GM12878 (cell line): ENCODE measurements around the gene POLN. TPM values are rescaled to one million over a fixed set of nuclear protein-coding genes. Genes with fewer than 3 reads are reported as not detected.
A peak's percentile ranks its signal among the peaks of the same experiment; 100 is the strongest.

Source experiments
- ATAC-seq: fragments of 200-7000 bp; cut with Tn5 transposase; 3 replicates; pipeline ENCODE4 v1.9.1; 2020; ENCODE audit warnings: mild to moderate bottlenecking, moderate library complexity
- BruUV-seq: library from RNA; stranded (reverse); fragments of 400-500 nt; replicated peaks from 2 replicates; lab custom pipeline; 2021; lab: Mats Ljungman, UMichigan
- CTCF ChIA-PET: fragments of 300-600 bp; sonication (Branson Sonifier 250); formaldehyde crosslinking; extraction: SDS; loops from one replicate; lab custom pipeline; 2021; ENCODE audit warnings: inconsistent platforms; lab: Yijun Ruan, JAX
- POLR2A ChIA-PET: fragments of 350-600 bp; formaldehyde crosslinking; extraction: SDS; loops from one replicate; lab custom pipeline; 2021; ENCODE audit warnings: inconsistent platforms; lab: Charles Lee
- RAD21 ChIA-PET: fragments of 300-600 bp; sonication (Branson Sonifier 250); formaldehyde crosslinking; loops from one replicate; lab custom pipeline; 2023; ENCODE audit warnings: antibody characterized with exemption; ENCODE audit not compliant: unreplicated experiment; lab: Charles Lee
- SMC1A ChIA-PET: fragments of 300-600 bp; sonication (Branson Sonifier 250); formaldehyde crosslinking; loops from one replicate; lab custom pipeline; 2023; ENCODE audit not compliant: unreplicated experiment, uncharacterized antibody; lab: Charles Lee
- DNase-seq: peaks from one replicate; pipeline ENCODE4 v3.0.0-alpha.2; 2011; ENCODE audit warnings: low read depth, low spot score
- FAIRE-seq: peaks from 3 replicates; lab custom pipeline; 2011; peaks lifted over from hg19 to GRCh38; lab: Jason Lieb, UNC
- H2AFZ ChIP-seq: 2 replicates; pipeline ENCODE4 v1.6.0; 2011; ENCODE audit warnings: low read depth, low read length, control low read depth; ENCODE audit not compliant: control insufficient read depth
- H3K27ac ChIP-seq: 2 replicates; pipeline ENCODE4 v1.5.1; 2011; ENCODE audit warnings: control low read depth; ENCODE audit not compliant: control insufficient read depth, insufficient read depth
- H3K27me3 ChIP-seq, 2 experiments: replicated peaks in 1 of 2; 2 replicates each; pipeline versions ENCODE4 v1.6.0 to v1.6.1; 2011; ENCODE audit warnings: low read length in 1 of 2; ENCODE audit not compliant: control insufficient read depth in 2 of 2, insufficient read depth in 2 of 2
- H3K36me3 ChIP-seq, 2 experiments: 2 replicates each; pipeline ENCODE4 v1.5.1; 2011; ENCODE audit warnings: low read length in 1 of 2; ENCODE audit not compliant: control insufficient read depth in 2 of 2, insufficient read depth in 2 of 2
- H3K4me1 ChIP-seq: 2 replicates; pipeline ENCODE4 v1.6.1; 2011; ENCODE audit warnings: mild to moderate bottlenecking, low read length, moderate library complexity, mixed read lengths; ENCODE audit not compliant: control insufficient read depth, insufficient read depth
- H3K4me2 ChIP-seq: 2 replicates; pipeline ENCODE4 v1.6.0; 2011; ENCODE audit warnings: control low read depth; ENCODE audit not compliant: control insufficient read depth, insufficient read depth
- H3K4me3 ChIP-seq: fragments of 200-600 bp; sonication (generic); 2 replicates; pipeline ENCODE4 v1.5.1; 2016
- H3K79me2 ChIP-seq: 2 replicates; pipeline ENCODE4 v1.6.0; 2011; ENCODE audit warnings: low read length; ENCODE audit not compliant: control insufficient read depth, insufficient read depth
- H3K9ac ChIP-seq: 2 replicates; pipeline ENCODE4 v1.8.0; 2011; ENCODE audit warnings: low read length, control low read depth, mixed read lengths; ENCODE audit not compliant: control insufficient read depth, insufficient read depth
- H3K9me3 ChIP-seq: replicated peaks from 3 replicates; pipeline ENCODE4 v1.5.1; 2011; ENCODE audit warnings: mild to moderate bottlenecking, low read length; ENCODE audit not compliant: control insufficient read depth, insufficient read depth
- H4K20me1 ChIP-seq: 2 replicates; pipeline ENCODE4 v1.6.0; 2011; ENCODE audit not compliant: control insufficient read depth, insufficient read depth
- CHD4 ChIP-seq: fragments of 200-600 bp; sonication (generic); IDR thresholded peaks from 2 replicates; pipeline ENCODE4 v1.6.1; 2016; ENCODE audit warnings: mild to moderate bottlenecking
- FOXM1 ChIP-seq: IDR thresholded peaks from 2 replicates; pipeline ENCODE4 v1.6.1; 2012; ENCODE audit warnings: low read depth, mild to moderate bottlenecking, inconsistent platforms, low read length, moderate library complexity
- HCFC1 ChIP-seq: fragments of 150-350 bp; IDR thresholded peaks from 2 replicates; pipeline ENCODE4 v1.6.1; 2014; ENCODE audit warnings: low read length
- IKZF1 ChIP-seq: fragments of 450-650 bp; conservative IDR thresholded peaks from 2 replicates; pipeline ENCODE4 v1.6.1; 2017; ENCODE audit warnings: antibody characterized with exemption, mild to moderate bottlenecking
- IKZF2 ChIP-seq, 2 experiments: fragments of 450-650 bp; IDR thresholded peaks; 2 replicates each; pipeline ENCODE4 v1.6.1; 2017; ENCODE audit warnings: mild to moderate bottlenecking in 2 of 2, moderate library complexity in 2 of 2
- MEF2B ChIP-seq: fragments of 450-650 bp; IDR thresholded peaks from 2 replicates; pipeline ENCODE4 v1.6.1; 2018; ENCODE audit warnings: mild to moderate bottlenecking, moderate library complexity; ENCODE audit not compliant: partially characterized antibody, poor library complexity, severe bottlenecking
- NBN ChIP-seq: fragments of 450-650 bp; IDR thresholded peaks from 2 replicates; pipeline ENCODE4 v1.6.1; 2016
- NR2F1 ChIP-seq: fragments of 450-650 bp; conservative IDR thresholded peaks from 2 replicates; pipeline ENCODE4 v1.6.1; 2017; ENCODE audit warnings: mild to moderate bottlenecking
- RAD51 ChIP-seq: fragments of 450-650 bp; IDR thresholded peaks from 2 replicates; pipeline ENCODE4 v1.6.1; 2016; ENCODE audit warnings: moderate library complexity, mild to moderate bottlenecking, inconsistent platforms
- SPI1 ChIP-seq: IDR thresholded peaks from 2 replicates; pipeline ENCODE4 v1.6.1; 2011; ENCODE audit warnings: low read depth, mild to moderate bottlenecking, low read length, moderate library complexity, borderline replicate concordance; ENCODE audit not compliant: insufficient read depth
- SRF ChIP-seq, 2 experiments: IDR thresholded peaks; 2 replicates each; pipeline ENCODE4 v1.6.1; 2011; ENCODE audit warnings: low read depth in 2 of 2, low read length in 2 of 2, mild to moderate bottlenecking in 1 of 2, moderate library complexity in 1 of 2
- TCF7 ChIP-seq: IDR thresholded peaks from 2 replicates; pipeline ENCODE4 v1.6.1; 2014; ENCODE audit warnings: antibody characterized with exemption, borderline replicate concordance
- ZNF274 ChIP-seq: IDR thresholded peaks from one replicate; pipeline ENCODE4 v1.8.0; 2011; ENCODE audit not compliant: insufficient read length, insufficient read depth
- WGBS: methylation state at CpG from one replicate; pipeline ENCODE4 v1.1.6; 2016; ENCODE audit warnings: low lambda C conversion rate; ENCODE audit not compliant: insufficient replicate concordance, insufficient coverage; ENCODE audit errors: missing lambda C conversion rate; 5-methylcytosine and 5-hydroxymethylcytosine counted together
- in situ Hi-C: fragments of 300-500 bp; cut with MboI; formaldehyde crosslinking; loops from 9 replicates; pipeline ENCODE4 v1.14.3; 2018; ENCODE audit warnings: mixed read lengths
- intact Hi-C: fragments of 100-400 bp; cut with micrococcal nuclease; formaldehyde crosslinking; loops from one replicate; pipeline ENCODE4 v1.14.2; 2022; ENCODE audit not compliant: unreplicated experiment
- polyA plus RNA-seq, 11 experiments: library from polyadenylated mRNA; depleted of rRNA in 4 of 11; unstranded in 6 of 11; stranded (reverse) in 5 of 11; fragments of >200 nt; fragmentation: Nextera tagmentation in 4 of 11; fragmentation: Illumina TruSeq in 1 of 11; extraction: Ambion mirVana in 4 of 11; extraction: Trizol in 1 of 11; gene quantifications; 1 replicate in 1 of 11; 2 replicates in 10 of 11; pipeline versions ENCODE4 v1.2.1 to v1.2.3, GENCODE V29; 2011 to 2016; ENCODE audit warnings: inconsistent platforms in 2 of 11, missing spikeins in 2 of 11, low read depth in 1 of 11
- total RNA-seq, 4 experiments: library from RNA; depleted of rRNA in 3 of 4; stranded (reverse); fragments of >200 nt in 3 of 4; fragmentation: Illumina TruSeq in 1 of 4; extraction: Trizol in 1 of 4; gene quantifications; 2 replicates each; pipeline versions ENCODE4 v1.2.1 to v1.2.3, GENCODE V29; 2013 to 2021
- TF ChIP-seq, protein P1 (sequence below): fragments of 450-650 bp; IDR thresholded peaks from 2 replicates; pipeline ENCODE4 v1.6.1; 2017; ENCODE audit warnings: mild to moderate bottlenecking, low read depth, inconsistent platforms; ENCODE audit not compliant: poor library complexity, severe bottlenecking
- TF ChIP-seq, protein P2 (sequence below): IDR thresholded peaks from 2 replicates; pipeline ENCODE4 v1.6.1; 2011; ENCODE audit warnings: low read depth, mild to moderate bottlenecking, low read length, moderate library complexity, borderline replicate concordance; ENCODE audit errors: extremely low read depth
- TF ChIP-seq, protein P3 (sequence below): IDR thresholded peaks from 2 replicates; pipeline ENCODE4 v1.6.1; 2011; ENCODE audit warnings: borderline replicate concordance, low read depth, mild to moderate bottlenecking, moderate library complexity, low read length; ENCODE audit not compliant: insufficient read depth, poor library complexity, severe bottlenecking
- TF ChIP-seq, protein P4 (sequence below): IDR thresholded peaks from 2 replicates; pipeline ENCODE4 v1.6.1; 2012; ENCODE audit warnings: low read length, inconsistent platforms

Gene POLN
- total and polyA plus RNA-seq, 10 of the 15 experiments (the other 5 are each of a cell fraction or from before 2014, with no cell fraction given) = 0.09 to 2.0 (median 0.95) TPM; not detected in 1

DNA sequence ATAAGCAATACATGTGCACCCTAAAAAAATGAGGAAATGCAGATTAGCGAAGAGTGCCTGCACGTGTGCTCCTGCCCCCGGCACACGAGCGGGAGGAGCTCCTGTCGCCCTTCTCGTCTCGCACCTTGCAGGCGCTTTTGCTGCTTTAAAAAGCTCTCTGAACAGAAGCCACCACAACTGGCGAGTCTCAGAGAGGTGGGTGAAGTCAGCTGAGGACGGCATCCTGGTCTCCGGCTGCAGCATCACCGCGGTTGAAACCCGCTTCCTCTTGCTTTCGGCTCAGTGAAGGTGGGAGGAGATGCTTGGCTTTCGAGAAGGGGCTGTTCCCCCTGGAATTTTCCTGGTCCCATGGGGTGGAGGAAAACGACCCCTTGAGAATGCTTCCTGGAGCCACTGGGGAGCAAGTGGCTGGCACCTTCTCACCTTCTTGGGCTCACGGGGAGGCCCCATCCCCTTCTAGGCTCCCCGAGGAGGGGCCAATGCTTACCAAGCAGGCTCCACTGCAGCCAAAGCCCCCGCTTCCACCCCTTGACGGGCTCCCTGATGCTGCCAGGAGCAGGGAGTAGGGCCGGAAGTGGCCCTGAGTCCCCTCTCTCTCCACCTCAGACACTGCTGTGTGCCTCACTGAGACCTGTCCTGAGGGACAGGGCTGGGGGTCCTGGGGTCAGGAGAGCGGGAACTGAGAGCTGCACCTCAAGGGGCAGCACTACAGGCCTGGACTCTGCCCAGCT lies 49.2 kb upstream of the POLN start:
- no peaks in the 10 kb centered on the region for H3K79me2 ChIP-seq
- intact Hi-C loops (no loop called here), in situ Hi-C loops (no loop called here)
- H4K20me1 ChIP-seq = no peaks in the 10 kb centered on the region
- BruUV-seq = no TSS peak
- ChIA-PET RAD21 (interaction anchor here (1.0 to 1.4 kb wide), 2 partner anchors 9 to 64 kb away, joined by 3 to 4 read pairs; no protein-coding TSS in a partner anchor), CTCF (interaction anchor here (1.0 to 1.4 kb wide), 2 partner anchors 102 to 121 kb away, joined by 4 read pairs; no protein-coding TSS in a partner anchor), POLR2A (no interaction called here), SMC1A (interaction anchor here (1.0 kb wide), 1 partner anchor 121 kb away, joined by 4 read pairs; no protein-coding TSS in a partner anchor)
- H3K4me1 ChIP-seq = peaks cover 8% of the 10 kb centered on the region; the same call in 1 of the 2 replicates
- DNase-seq (no peak), FAIRE-seq (no peak), ATAC-seq (peak; percentile 80)
- no peaks in the 10 kb centered on the region for H3K36me3 ChIP-seq
- WGBS = 3% methylated on average over 24 of the region's 24 CpGs
- no peak overlapping the region for H3K4me2 ChIP-seq
- H2AFZ ChIP-seq = no peak overlapping the region
- no peak overlapping the region for H3K27ac ChIP-seq
- H3K27me3 ChIP-seq = peaks cover 0 to 1% of the 10 kb centered on the region in 2 experiments; a peak in 2 of 4 replicates
- H3K4me3 ChIP-seq = no peak overlapping the region
- no peak overlapping the region for H3K9ac ChIP-seq
- H3K9me3 ChIP-seq = no peaks in the 10 kb centered on the region
- TF ChIP-seq SRF (IDR thresholded peaks at IDR 0.05; ENCODE audit: low read depth in 2 of 2, low read length in 2 of 2) (no peak), HCFC1 (no peak), RAD51 (no peak), MEF2B (peak; percentile 70), NBN (no peak), IKZF1 (peak; percentile 63), CHD4 (no peak), FOXM1 (no peak), NR2F1 (0 out of 2 replicates have a peak, but pooled peaks have one; percentile 30), TCF7 (no peak), SPI1 (peak; percentile 48; the same call in 1 of the 2 replicates), IKZF2 (IDR thresholded peaks at IDR 0.05) (peak; percentile 49 to 63; a peak in 2 of 4 replicates), ZNF274 (no peak)
- TF ChIP-seq, protein P1, sequence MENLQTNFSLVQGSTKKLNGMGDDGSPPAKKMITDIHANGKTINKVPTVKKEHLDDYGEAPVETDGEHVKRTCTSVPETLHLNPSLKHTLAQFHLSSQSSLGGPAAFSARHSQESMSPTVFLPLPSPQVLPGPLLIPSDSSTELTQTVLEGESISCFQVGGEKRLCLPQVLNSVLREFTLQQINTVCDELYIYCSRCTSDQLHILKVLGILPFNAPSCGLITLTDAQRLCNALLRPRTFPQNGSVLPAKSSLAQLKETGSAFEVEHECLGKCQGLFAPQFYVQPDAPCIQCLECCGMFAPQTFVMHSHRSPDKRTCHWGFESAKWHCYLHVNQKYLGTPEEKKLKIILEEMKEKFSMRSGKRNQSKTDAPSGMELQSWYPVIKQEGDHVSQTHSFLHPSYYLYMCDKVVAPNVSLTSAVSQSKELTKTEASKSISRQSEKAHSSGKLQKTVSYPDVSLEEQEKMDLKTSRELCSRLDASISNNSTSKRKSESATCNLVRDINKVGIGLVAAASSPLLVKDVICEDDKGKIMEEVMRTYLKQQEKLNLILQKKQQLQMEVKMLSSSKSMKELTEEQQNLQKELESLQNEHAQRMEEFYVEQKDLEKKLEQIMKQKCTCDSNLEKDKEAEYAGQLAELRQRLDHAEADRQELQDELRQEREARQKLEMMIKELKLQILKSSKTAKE = peak; percentile 35
- TF ChIP-seq, protein P2, sequence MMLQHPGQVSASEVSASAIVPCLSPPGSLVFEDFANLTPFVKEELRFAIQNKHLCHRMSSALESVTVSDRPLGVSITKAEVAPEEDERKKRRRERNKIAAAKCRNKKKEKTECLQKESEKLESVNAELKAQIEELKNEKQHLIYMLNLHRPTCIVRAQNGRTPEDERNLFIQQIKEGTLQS = no peak
- TF ChIP-seq, protein P3, sequence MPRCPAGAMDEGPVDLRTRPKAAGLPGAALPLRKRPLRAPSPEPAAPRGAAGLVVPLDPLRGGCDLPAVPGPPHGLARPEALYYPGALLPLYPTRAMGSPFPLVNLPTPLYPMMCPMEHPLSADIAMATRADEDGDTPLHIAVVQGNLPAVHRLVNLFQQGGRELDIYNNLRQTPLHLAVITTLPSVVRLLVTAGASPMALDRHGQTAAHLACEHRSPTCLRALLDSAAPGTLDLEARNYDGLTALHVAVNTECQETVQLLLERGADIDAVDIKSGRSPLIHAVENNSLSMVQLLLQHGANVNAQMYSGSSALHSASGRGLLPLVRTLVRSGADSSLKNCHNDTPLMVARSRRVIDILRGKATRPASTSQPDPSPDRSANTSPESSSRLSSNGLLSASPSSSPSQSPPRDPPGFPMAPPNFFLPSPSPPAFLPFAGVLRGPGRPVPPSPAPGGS = no peak
- TF ChIP-seq, protein P4, sequence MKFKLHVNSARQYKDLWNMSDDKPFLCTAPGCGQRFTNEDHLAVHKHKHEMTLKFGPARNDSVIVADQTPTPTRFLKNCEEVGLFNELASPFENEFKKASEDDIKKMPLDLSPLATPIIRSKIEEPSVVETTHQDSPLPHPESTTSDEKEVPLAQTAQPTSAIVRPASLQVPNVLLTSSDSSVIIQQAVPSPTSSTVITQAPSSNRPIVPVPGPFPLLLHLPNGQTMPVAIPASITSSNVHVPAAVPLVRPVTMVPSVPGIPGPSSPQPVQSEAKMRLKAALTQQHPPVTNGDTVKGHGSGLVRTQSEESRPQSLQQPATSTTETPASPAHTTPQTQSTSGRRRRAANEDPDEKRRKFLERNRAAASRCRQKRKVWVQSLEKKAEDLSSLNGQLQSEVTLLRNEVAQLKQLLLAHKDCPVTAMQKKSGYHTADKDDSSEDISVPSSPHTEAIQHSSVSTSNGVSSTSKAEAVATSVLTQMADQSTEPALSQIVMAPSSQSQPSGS = no peak
